Activated T-helper 2 cell treated with anti-CD3 and anti-CD28 coated beads, Interferon-gamma antibody, Interleukin-2, Interleukin-4, amounts not matched to agents 10 μg/mL and 5 μg/mL and 100 μg/mL, durations not matched to agents 14 hours and 24 hours and 36 hours (primary cell): ENCODE measurements around the gene B3GNT5. TPM values are rescaled to one million over a fixed set of nuclear protein-coding genes. Genes with fewer than 3 reads are reported as not detected.

Experiments used
- total RNA-seq: library from RNA; stranded (reverse); gene quantifications from 2 replicates; pipeline ENCODE4 v1.2.3, GENCODE V29; 2022

The B3GNT5 gene
- total RNA-seq, 1 donor from 2014 or later = 41.0 TPM

Other genes starting within 250 kb of the B3GNT5 start
- 25.8 and 31.2 TPM in 2 replicates for gene MCCC1, start 153.8 kb upstream of the B3GNT5 start, total RNA-seq
- gene LAMP3, start 90.5 kb upstream of the B3GNT5 start, total RNA-seq = 3.4 and 3.8 TPM in 2 replicates
- gene MCF2L2, start 175.4 kb downstream of the B3GNT5 start, total RNA-seq = 7.5 and 8.3 TPM in 2 replicates